ENCODE results near the gene GMPPA.

GMPPA gene

DNA sequence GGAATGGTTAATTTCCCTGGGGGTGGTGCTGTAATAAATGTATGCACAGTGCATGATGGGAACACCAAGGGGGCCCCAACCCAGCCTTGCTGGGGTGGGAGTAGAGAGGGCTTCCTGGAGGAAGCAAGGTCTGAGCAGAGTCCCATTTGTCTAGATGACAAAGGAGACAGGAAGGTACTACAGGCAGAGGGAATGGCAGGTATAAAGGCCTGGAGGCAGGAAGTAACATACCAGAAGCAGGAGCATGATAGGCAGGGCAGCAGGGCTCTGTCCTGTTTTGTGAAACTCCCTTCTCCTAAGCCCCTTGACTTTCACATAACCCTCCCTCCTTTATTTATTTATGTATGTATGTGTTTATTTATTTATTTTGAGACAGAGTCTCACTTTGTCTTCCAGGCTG lies 3.9 kb downstream of the GMPPA start:
- no peak for DNase-seq

DNA sequence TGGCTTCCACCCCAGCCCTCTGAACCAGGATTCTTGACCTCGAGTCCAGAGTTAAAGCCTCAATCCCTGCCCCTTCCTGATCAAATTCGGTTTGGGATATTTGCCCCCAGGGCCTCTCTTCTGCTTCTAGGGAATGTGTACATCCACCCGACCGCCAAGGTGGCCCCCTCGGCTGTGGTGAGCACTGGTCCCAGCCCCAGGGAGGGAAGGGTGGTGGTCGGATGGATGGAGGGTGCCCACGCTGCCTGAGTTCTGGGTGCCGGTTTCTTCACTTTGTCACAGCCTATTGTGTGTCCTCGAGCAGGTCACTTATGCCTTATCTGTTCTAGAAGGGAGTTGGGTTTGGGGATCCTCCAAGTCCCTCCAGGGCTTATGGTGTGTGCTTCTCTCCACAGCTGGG lies 6.9 kb downstream of the GMPPA start:
- no peak for DNase-seq

DNA sequence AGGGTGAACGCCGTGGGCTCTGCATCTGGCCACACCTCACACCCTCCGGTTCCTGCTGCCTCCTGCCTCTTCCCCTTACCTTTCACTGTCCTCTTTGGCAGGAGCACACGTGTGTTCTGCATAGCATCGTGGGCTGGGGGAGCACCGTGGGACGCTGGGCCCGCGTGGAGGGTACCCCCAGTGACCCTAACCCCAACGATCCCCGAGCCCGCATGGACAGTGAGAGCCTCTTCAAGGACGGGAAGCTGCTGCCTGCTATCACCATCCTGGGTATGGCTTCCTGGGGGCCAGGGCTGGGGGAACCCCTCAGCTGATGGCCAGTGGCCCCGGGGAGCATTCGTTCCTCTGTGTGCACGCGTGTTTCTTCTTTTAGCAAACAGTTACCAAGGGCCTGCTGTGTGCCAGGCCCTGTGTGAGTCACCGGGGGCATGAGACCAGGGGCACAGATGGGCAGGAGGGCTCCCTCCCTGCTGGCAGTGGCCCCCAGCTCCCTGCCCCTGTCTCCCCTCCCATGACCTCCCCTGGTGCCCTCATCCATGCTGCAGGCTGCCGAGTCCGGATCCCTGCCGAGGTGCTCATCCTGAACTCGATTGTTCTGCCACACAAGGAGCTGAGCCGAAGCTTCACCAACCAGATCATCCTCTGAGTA lies 7.6 kb downstream of the GMPPA start:
- no peak for DNase-seq

DNA sequence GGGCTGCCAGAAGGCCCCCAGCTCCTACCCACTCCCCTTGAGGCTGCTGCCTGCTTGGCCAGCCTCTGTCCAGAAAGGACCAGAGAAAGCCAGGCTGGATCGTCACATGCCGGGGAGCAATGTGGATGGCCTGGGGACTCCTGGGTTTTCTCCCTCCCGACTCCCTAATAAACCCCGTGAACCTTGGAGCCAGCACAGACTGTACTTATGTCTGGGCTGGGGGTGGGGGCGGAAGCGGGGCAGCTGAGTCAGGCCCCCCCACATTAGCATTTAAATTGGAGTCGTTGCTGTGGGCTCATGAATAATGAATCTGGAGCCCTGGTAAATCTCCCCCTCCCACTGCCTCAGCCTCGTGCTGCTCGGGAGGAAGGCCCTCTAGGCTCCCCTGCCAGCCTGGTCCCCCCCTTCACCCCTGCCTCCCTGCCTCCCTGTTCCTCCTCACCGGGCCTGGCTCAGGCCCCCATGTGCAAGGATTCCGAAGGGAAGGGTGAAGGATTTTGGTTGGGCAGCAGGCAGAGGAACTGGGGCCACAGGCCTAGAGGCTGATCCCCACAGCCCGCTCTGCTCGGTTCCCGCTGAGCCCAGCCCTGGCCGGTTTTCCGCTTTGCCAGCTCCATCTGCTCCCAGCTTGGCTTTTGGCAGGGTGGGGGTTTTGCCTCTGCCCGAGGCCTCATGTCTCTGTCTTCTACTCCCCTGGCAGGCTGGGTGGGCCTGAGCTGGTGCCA lies 8.3 kb downstream of the GMPPA start:
- DNase-seq = no peak

DNA sequence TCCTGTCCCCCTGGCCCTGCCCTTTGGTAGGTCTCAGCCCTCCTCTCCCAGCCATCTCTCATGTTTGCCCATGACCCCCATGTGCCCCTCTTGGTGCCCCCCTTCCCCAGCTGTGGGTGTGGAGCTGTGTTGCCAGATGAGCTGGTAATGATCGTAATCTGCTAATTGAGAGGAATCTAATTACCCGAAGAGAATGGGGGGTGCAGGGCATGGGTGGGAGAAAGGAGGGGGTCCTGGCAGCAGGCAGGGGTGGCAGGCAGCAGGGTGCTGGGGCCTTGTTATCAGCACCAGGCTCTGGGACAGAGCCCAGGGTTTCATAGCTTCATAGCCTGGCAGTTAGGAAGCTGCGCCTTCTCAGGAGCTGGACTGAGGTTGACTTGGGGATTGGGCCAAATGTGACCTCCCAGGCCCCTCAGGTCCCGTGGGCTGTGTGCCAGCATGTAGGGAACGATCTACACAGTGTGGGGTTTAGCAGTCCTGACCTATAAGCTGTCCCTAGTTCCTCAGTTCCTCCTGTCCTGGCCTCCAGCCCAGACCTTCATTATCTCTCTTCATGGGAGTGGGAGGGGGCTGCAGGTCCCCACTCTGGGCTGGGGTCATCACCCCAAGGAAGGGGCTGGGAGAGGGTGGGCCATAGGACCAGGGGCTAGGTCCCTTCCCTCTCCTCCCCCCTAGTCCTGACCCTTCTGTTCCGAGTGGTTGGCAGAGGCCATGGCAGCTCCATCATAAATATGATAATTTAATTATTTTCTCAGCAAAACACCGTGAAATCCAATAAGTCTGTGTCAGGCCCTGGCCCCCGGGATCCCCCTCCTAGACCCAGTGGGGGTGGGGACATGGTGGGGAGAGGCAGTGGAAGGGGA lies 9.1 kb downstream of the GMPPA start:
- no peak for DNase-seq

DNA sequence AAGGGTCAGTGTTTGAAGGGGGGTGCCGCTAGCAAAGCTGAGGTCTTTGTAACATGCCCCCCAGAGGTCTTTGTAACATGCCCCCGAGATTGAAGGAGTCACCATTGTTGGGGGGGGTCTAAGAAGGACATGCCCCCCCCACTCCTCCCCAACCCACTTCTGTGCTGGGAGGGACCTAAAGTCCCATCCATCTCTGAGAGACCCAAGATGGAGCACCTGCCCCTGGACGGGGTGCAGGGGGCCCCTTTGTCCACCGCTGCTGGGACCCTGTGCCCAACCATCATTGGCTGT lies 9.7 kb downstream of the GMPPA start:
- no peak for DNase-seq

DNA sequence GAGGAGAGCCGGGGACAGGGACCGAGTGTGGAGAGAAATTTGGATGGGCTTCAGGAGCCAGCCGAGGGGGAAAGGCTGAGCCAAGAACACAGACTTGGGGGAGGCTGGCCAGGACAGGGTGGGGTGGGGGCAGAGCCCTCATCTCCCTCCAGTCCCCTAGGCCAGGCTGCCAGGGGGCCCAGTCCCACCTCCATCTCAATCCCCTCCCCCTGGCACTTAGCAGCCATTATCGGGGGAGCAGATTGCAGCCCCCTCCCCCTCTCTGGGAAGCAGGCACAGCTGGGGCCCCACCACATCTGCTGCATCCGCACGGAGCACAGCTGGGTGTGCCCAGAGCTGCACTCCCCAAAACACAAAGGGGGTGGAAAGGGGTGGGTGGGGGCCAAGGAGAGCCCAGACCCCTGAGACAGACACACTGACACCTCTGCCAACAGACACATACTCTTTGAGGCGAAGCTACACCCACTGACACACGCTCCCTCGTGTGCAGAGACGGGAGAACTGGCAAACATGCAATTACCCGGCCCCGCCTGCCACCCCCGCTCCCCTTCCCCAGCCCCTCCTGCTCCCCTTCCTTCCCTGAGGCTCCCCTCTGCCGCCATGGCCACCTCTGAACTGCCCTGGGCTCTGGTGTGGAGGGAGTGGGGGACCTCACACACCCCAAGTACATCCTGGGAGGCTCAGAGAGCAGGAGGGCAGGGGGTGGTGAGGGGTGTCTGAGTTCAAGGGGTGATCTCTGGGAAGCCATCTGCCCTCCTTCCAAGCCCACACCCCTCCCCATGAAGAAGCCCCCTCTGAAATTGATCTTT lies 10.5 kb downstream of the GMPPA start:
- peak; percentile 37 for DNase-seq

DNA sequence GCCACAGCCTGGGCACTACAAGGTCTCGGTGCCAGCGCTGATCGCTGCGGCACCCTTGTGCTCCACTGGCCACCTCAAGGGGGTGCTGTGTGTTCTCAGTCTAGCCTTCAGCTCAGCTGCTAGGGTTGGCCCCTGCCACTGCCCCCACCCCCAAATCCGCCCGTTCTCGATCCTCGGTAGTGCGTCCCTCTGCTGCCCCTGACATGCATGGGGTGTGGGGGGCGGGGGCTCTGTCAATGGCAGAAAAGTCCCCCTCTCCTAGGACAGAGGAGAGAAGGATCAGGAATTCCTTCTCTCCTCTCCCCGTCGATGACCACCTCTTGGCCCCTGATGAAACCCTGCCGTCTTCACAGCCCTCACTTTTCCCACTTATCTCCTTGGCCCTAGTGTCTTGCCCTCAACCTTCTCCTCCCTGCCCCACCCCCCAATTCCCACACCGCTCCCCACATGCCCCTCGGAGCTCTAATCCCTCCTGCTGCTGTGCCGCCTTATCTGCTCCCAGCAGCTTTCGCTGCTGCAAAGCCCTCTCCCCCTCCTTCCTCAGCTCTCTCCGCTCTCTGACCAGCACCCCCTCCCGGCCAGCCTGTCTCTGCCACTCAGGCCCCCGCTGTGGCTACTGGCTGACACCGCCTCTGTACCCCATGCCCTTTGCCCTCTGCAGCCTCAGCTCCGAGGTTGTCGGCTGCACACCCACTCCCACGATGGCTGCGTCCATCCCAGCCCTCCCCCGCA lies 11.3 kb downstream of the GMPPA start:
- DNase-seq = peak; percentile 70

DNA sequence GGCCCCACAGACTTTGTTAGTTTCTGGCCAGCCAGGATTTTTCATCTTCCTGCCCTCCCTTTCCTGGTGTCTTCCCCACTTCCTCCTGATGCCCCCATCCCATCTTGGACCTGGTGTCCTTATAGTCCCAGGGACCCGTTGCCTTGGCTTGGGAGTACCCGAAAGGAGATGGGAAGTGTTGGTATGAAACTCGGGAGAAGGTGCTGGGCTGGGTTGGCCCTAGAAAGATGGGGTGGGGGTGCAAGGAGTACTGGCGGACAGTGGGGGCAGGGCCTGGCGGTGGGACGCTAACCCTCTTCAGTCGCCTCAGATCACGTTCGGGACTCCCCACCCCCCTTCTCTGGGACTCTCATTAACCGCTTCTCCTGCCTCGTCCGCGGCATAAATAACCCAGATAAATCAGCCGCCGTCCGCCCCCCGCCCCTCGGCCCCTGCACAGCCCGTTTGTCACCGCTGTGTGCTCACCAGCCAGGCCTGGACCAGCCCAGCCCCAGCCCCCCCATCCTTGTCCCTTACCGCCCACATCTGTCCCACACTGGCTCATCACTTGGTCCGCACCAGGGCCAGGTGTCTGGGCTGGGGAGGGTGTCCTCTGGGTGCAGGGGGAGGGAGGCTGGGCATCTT lies 11.9 kb downstream of the GMPPA start:
- no peak for DNase-seq

DNA sequence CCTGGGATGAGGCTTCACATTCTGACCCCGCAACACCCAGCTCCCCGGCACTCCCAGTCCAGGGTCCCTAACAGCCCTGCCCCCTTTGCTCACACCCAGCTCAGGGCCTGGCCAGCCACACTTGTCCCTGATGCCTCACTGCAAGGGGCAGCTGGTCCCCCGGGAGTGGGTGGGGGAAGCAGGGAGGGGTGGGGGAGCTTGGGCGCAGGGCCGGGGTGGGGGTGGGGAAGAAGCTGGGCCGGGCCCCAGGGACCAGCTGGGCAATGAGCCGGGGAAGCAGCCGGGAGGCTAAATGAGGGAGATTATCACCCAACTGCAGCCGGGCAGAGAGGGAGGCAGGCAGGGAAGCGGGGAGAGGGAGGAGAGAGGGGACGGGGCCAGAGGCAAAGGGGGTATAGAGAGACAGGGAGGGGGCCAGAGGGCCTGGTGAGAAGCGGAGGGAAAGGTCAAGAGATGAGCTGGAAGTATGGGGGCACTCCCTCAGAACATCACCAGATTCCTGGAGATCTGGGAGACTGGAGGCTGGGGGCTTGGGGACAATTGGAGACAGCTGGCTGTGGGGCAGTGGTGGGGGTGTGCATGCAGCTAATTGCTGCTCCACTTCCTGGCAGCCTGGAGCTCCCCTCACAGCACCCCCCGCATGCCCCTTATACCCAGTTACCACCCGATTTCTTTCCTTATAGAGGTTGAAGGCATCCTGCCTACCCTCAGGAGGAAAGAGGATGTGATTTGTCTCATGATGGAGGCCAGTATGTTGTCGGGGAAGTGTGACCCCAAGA lies 13.0 kb downstream of the GMPPA start:
- DNase-seq = no peak

DNA sequence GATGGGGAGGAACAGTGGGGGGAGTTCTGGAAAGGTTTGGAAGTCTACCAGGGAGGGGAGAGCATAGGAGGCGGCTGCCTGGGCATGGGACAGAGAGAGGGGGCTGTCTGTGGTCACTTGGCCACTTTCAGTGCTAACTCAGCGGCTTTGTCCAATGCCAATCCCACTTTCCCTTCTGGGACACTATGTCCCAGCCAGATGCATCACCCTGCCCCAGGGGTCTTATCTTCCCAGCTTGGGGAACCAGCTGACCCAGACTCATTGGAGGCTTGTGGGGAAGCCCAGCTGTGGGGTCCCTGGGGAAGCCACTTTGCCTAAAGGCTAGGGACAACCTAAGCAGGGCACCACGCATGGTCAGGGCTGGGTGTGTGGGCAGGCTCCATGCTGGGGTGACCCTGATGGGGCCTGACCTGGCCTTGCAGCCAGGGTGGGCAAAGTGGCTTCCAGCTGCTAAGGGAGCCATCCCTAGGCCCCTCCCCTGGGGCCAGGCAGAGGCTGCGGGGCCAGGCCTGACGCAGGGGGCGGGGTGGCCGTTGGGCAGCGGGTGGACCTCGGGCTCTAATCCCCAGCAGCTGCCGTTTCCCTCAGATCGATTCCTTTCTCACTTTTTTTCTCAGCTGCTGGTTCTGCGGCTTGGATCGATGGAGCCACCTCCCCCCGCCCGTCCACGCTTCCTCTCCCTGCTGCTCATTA lies 14.0 kb downstream of the GMPPA start:
- no peak for DNase-seq

DNA sequence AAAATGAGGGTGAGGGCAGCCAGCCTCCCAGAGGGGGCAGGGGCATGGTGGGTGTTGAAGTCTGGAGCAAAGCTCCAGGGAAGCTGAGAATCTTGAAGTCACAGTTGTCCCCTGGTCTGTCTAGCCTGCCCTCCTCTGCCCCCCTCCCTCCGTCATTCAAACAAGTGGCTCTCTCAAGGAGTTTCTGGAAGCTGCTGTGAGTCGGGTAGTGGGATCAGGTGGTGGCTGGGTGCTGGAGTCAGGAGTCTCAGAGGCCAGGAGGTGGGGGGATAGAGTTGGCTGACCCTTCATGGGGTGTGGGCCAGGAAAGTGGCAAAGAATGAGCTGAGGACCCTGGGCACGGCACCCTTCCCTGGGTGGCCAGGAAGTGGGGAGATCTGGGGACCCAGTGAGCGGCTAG lies 15.1 kb downstream of the GMPPA start:
- DNase-seq = no peak

DNA sequence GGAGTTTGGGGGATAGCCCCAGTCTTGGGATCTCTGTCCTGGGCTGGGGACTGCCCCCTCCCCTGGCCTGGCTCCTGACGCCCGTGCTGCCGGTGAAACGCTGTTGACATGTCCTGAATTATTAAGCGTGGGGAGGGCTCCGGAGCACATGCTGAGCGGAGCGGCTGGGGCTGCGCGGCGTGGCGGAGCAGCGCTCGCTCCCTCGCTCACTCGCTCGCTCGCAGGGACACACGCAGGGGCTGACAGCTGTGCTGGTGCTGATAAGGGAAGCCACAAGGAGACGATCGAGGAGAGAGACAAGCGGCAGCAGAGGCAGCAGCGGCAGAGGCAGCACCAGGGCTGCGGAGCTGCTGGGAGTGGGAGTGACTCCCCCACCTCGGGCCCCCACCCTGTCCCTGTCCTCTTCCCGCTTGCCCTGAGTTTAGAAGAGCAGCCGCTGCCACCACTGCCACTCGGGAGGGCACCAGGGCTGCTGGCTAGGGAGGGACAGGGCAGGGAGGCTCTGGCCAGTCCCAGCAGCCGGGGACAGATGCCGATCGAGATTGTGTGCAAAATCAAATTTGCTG lies 15.6 kb downstream of the GMPPA start, which contains the start of gene ASIC4:
Gene ASIC4 (plus strand): TSS at position 287 of the 566 bp plus-strand sequence. CDS start 243 bp downstream, at position 530.
- DNase-seq = no peak

DNA sequence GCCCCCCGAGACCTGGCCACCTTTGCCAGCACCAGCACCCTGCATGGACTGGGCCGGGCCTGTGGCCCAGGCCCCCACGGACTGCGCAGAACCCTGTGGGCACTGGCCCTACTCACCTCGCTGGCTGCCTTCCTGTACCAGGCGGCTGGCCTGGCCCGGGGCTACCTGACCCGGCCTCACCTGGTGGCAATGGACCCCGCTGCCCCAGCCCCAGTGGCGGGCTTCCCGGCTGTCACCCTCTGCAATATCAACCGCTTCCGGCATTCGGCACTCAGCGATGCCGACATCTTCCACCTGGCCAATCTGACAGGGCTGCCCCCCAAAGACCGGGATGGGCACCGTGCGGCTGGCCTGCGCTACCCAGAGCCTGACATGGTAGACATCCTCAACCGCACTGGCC lies 16.1 kb downstream of the GMPPA start:
- DNase-seq = no peak

DNA sequence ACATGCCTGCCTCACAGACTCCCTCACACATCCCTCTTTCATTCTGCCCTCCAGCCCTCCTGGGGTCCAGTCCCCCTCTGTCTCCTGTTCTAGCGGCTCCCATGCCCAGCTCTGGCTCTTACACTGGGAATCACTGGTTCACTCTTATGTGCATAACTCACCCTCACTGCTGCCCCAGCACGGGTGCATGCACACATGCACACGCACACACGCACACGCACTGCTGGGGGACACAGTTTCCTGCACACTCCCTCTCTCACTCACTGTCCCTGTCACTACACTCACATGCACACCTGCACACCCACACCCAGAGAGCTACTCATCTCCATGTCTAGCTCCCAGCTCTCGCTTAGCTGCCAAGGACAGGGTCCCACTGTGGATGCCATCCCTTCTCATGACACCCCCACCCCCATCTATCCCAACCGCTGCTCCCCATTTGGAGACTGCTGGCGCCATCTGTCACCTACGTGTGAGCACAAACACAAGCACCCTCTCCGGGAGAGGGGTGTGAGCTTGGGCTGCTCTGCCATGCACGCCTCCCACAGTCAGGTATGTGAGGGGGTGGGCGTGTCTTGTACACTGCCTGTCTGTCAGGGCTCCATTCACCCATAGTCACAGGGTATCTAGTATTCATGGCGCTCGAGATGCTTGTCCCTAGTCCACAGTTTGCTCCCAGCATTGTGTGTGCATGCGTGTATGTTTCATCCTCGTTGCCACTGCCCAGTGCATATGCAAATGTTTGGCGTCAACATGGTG lies 17.4 kb downstream of the GMPPA start:
- no peak for DNase-seq

DNA sequence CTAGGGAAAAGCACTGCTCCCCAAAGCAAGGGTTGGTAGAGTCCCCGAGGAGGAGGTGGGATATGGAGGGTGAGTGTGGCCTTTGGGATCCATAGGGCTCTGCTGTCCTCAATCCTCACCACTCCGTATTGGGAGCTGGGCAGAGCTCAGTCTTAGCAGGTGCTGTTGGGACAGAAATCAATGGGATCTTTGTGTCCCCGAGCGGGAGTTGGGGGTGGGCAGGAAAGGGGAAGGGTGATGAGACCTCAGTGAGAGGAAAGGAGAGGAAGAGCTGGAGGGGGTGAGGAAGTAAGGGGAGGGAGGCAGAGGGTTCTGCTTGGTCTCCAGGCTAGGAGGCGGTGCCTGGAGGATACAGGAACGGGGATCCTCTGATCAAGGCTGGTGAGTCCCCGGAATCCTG lies 18.2 kb downstream of the GMPPA start:
- no peak for DNase-seq

DNA sequence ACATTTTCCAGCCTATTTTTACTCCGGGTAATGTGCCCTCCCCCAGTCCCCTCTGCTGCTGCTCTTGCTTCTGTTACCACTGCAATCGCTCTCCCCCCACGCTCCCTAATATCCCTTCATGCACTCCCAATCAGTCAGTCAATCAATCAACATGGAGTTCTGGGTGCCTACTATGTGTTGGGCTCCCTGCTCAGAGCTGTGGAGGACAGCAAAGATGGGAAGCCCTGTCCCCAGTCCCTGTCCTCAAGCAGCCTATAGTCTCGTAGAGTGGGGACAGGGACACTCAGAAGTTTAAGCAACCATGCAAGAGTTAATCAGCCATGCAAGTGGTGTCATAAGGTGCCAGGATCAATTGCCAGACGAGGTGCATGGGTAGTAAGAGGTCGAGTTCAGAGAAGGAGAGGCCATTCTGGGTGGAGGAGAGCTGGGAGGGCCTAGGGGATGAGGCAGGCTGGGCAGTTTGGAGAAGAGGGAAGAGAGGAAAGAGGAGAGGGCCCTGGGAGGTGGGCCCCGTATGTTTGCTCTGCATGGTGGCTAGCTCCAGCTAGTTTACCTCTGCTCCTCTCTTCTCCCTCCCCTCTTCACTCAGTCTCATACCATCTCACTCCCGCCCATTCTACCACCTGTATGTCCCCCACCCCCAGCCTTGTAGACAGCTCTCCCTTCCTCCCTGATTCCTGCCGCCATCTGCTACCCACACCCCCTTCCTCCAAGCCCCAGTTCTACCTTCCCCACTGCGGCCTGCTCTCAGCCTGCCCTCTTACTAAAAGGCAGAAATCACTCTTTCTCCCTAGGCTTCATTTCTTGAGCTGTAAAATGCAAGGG lies 19.5 kb downstream of the GMPPA start:
- no peak for DNase-seq

DNA sequence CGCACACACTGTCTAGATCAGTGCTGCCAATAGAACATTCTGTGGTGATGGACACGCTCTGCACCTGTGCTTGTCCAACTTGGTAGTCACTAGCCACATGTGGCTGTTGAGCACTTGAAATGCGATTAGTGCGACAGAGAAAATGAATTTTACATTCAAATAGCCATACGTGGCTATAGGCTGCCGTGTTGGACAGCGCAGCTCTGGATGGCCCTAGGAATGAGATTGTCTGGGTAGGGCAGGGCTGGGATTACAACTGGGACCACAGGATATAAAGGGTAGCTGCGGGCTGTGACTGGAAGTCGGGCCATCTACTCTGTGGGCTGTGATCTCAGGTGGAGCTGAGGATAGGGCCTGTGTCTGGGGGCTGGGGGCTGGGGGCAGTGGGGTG lies 20.8 kb downstream of the GMPPA start:
- DNase-seq = no peak
